Activated T-helper 2 cell treated with anti-CD3 and anti-CD28 coated beads, Interferon-gamma antibody, Interleukin-2, Interleukin-4, amounts not matched to agents 10 μg/mL and 5 μg/mL and 100 μg/mL, durations not matched to agents 14 hours and 24 hours and 36 hours (primary cell): Measurements from ENCODE around the gene UQCRC1. TPM values are rescaled to one million over a fixed set of nuclear protein-coding genes. Genes with fewer than 3 reads are reported as not detected.

Experiments
- DNase-seq: peaks from one replicate; pipeline ENCODE4 v3.0.0; 2021; ENCODE audit warnings: low spot score
- H3K27ac Mint-ChIP-seq: one replicate; pipeline ENCODE4 v1.8.0; 2021; ENCODE audit warnings: mixed read lengths
- H3K27me3 Mint-ChIP-seq: one replicate; pipeline ENCODE4 v1.8.0; 2021; ENCODE audit warnings: low read depth, mixed read lengths
- H3K36me3 Mint-ChIP-seq: one replicate; pipeline ENCODE4 v1.8.0; 2021; ENCODE audit warnings: low read depth, mixed read lengths
- H3K4me1 Mint-ChIP-seq: one replicate; pipeline ENCODE4 v1.8.0; 2021; ENCODE audit warnings: low read depth, mixed read lengths
- H3K4me3 Mint-ChIP-seq: one replicate; pipeline ENCODE4 v1.8.0; 2021; ENCODE audit warnings: low read depth, mild to moderate bottlenecking, moderate library complexity, mixed read lengths
- H3K9me3 Mint-ChIP-seq: one replicate; pipeline ENCODE4 v1.8.0; 2021; ENCODE audit warnings: mixed read lengths
- intact Hi-C: fragments of 100-400 bp; cut with micrococcal nuclease; formaldehyde crosslinking; loops from one replicate; pipeline ENCODE4 v1.15.1; 2023
- total RNA-seq: library from RNA; stranded (reverse); gene quantifications from 2 replicates; pipeline ENCODE4 v1.2.3, GENCODE V29; 2022

UQCRC1 gene
- 248 and 273 TPM in 2 replicates for total RNA-seq

DNA sequence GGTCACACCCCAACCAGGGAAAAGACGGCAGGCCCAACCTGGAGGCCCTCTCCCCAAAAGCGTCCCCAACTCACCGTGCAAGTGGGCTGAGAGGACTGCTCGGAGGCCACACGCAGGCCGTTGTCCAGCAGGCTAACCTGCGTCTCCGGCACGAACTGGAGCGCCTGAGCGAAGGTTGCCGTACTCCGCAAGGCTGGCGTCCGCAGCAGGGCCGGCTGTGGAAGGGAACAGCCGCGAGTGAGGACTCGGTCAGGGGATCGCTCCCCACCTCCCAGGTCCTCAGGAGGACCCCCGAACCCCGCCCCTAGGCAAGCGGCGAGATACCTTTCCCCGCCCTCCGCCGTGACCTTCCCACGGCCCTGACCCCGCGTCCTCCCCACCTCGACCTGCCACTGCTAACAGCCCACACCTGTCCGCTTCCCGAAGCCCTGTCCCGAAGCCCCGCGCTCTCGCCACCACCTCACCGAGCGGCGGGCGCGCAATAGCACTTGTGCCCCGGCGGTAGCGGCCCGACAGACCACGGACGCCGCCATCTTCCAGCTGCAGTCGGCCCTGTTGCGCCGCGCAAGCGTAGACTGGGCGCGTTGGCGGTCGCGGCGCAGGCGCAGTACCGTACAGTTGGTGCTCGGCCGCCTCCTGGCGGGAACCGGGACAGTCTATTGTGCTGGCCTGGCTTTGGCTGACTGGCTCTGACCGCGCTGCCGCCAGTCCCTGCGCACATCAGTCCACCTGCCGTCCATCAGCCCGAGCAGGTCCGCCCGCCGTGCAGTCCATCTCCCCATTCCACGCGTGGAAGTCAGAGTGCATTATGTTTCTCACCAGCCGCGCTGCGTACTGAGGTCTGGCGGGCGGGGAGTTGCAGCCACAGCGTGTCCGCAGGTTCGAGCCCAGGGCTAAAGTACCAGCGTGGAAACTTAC is at the start of gene UQCRC1:
UQCRC1 (minus strand) TSS at position 559 of the 918 bp plus-strand sequence; CDS start at position 533, 26 bp downstream.
- Mint-ChIP-seq H3K4me1 (peaks cover 21% of the 10 kb centered on the region), H3K27ac (peak within 1 kb of the TSS; percentile 98), H3K4me3 (peak within 1 kb of the TSS; percentile 99), H3K27me3 (no peaks in the 10 kb centered on the region), H3K36me3 (peaks cover 54% of the 10 kb centered on the region), H3K9me3 (no peaks in the 10 kb centered on the region)
- peak; percentile 93 for DNase-seq
- intact Hi-C loops: loop anchor here (1.0 to 2.0 kb wide), 2 partner anchors 26 to 53 kb away; partner anchors contain the start of genes PFKFB4 and SLC26A6

- intact Hi-C loops: loop anchor here (1.0 to 5.0 kb wide), 4 partner anchors 7 to 470 kb away; partner anchors contain the start of genes CDC25A and SLC26A6
- Mint-ChIP-seq H3K9me3 (no peaks in the 10 kb centered on the region), H3K27ac (peak overlapping the region; percentile 64), H3K4me1 (peaks cover 6% of the 10 kb centered on the region), H3K36me3 (peaks cover 13% of the 10 kb centered on the region), H3K27me3 (peaks cover 4% of the 10 kb centered on the region), H3K4me3 (peak overlapping the region; percentile 75)
- DNase-seq: peak; percentile 30
Measured at GRCh38 chr3:48656841-48657281, 47.4 kb upstream of the UQCRC1 start.

GRCh38 chr3:48656061-48656840 is 46.8 kb upstream of the UQCRC1 start:
- Mint-ChIP-seq H3K27ac (peak overlapping the region; percentile 89), H3K4me3 (peak overlapping the region; percentile 80), H3K27me3 (peaks cover 1% of the 10 kb centered on the region), H3K4me1 (peaks cover 5% of the 10 kb centered on the region), H3K9me3 (no peaks in the 10 kb centered on the region), H3K36me3 (peaks cover 13% of the 10 kb centered on the region)
- DNase-seq: peak; percentile 82
- intact Hi-C loops: loop anchor here (1.0 to 5.0 kb wide), 4 partner anchors 8 to 469 kb away; partner anchors contain the start of genes CDC25A and SLC26A6

DNA sequence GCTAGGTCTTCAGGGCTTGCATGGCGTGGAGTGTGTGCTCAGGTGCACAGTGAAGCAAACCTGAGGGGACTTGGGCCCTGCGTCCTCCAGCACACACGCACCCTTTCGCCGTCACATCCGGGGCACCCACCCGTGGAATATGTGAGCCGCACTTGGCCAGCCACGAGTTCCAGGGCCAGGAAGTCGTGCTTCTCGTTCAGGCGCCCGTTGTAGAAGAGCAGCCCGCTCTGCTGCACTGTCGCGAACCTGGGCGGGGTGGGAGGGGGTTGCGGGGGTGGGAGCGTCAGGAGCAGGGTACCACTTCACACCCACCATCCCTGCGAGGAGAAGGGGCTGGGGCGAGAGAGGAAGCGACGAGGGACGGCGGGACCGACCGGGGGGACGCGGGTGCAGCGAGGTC is 46.2 kb upstream of the UQCRC1 start:
- Mint-ChIP-seq H3K27ac (peak overlapping the region; percentile 89), H3K9me3 (no peaks in the 10 kb centered on the region), H3K27me3 (peaks cover 1% of the 10 kb centered on the region)

GRCh38 chr3:48655063-48655462 is 45.6 kb upstream of the UQCRC1 start:
- H3K27ac Mint-ChIP-seq: peak overlapping the region; percentile 81
- peak overlapping the region; percentile 80 for H3K4me3 Mint-ChIP-seq
- peaks cover 1% of the 10 kb centered on the region for H3K27me3 Mint-ChIP-seq
- no peak for DNase-seq
- peaks cover 5% of the 10 kb centered on the region for H3K4me1 Mint-ChIP-seq
- H3K36me3 Mint-ChIP-seq: peaks cover 13% of the 10 kb centered on the region
- intact Hi-C loops: loop anchor here (5.0 kb wide), 1 partner anchor 468 kb away; the partner anchor contains the start of gene CDC25A
- H3K9me3 Mint-ChIP-seq: no peaks in the 10 kb centered on the region

More for the DNA sequence above, 46.2 kb upstream of the UQCRC1 start:
- H3K4me3 Mint-ChIP-seq: peak overlapping the region; percentile 80
- DNase-seq: peak; percentile 52
- peaks cover 5% of the 10 kb centered on the region for H3K4me1 Mint-ChIP-seq
- intact Hi-C loops: loop anchor here (1.0 to 5.0 kb wide), 4 partner anchors 9 to 468 kb away; partner anchors contain the start of genes CDC25A and SLC26A6
- peaks cover 13% of the 10 kb centered on the region for H3K36me3 Mint-ChIP-seq

DNA sequence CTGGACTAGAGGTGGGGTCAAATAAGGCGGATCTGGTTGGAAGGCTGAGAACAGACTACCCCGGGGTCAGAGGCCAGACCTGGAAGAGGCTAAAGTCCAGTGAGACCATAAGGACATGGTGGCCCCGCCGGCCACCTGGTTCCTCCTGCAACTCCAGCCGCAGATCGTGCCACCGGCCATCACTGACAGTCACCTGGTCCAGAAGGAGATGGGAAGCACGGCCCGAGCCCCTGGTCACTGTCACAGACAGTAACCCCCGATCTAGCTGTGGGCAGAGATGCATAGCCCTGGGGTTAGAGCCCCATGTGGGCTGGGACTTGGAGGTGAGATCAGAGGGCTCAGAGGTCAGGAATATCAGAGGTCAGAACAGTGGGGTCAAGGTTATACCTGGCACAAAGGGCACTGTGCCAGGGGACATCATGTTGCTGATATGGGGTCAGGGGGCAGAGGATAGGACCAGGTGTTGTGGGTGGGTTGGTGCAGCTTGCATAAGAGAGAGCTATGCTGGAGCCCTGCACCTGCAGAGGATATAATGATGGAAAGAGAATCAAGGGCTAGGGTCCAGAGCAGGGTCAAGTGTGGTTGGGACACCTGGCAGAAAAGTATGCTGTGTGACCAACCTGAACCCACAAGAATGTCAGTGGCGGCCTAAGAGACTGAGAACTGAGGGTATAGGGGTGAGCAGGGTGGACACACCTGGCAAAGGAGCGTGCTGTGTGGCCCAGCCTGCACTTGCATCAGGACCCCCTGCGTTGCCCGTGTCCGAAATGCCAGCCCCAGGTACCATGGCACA is 43.7 kb upstream of the UQCRC1 start:
- peak overlapping the region; percentile 3 for H3K4me3 Mint-ChIP-seq

DNA sequence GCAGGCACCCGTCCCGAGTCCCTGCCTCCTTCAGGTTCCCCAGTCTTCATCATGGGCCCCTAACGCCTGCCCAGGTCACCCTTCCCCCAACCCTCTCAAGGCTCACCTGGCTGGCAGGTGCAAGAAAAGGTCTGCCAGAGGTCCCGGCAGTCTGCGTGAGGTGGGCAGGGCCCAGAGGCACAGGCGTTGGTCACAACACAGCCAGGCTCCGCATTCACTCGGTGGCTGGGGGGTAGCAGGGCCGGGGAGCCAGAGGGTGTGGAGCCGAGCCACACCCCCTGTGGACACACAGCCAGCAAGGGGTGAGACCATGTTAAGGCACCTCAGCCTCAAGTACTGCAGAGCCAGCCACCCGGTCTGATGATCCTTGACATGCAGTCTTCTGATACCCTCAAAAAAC is 42.3 kb upstream of the UQCRC1 start:
- H3K27ac Mint-ChIP-seq: no peak overlapping the region
- H3K4me1 Mint-ChIP-seq: peaks cover 5% of the 10 kb centered on the region
- H3K9me3 Mint-ChIP-seq: no peaks in the 10 kb centered on the region
- no peak overlapping the region for H3K4me3 Mint-ChIP-seq
- H3K36me3 Mint-ChIP-seq: peaks cover 13% of the 10 kb centered on the region
- intact Hi-C loops: no loop called here
- no peak for DNase-seq
- H3K27me3 Mint-ChIP-seq: no peaks in the 10 kb centered on the region

More for the DNA sequence above, 43.7 kb upstream of the UQCRC1 start:
- Mint-ChIP-seq H3K9me3 (no peaks in the 10 kb centered on the region), H3K36me3 (peaks cover 13% of the 10 kb centered on the region), H3K27ac (peak overlapping the region; percentile 1), H3K27me3 (no peaks in the 10 kb centered on the region), H3K4me1 (peaks cover 5% of the 10 kb centered on the region)
- DNase-seq: no peak
- intact Hi-C loops: no loop called here

DNA sequence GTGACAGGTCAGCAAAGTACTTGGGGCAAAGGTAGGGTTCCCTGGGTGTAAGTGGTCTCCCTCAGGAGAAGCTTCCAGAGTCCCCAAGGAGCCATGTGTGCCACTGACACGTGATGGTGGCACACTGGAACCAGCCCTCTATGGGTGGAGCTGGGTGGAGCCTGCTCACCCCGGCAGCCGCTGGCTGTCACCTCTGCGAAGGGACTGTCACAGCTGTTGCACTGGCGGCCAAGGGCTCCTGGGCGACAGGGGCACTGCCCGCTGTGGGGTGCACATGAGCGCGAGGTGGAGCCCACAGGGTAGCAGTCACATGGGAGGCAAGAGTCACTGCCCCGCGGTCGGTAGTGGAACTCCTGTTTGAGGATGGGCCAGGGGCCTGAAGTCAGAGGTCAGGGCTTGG is 41.3 kb upstream of the UQCRC1 start:
- no peaks in the 10 kb centered on the region for H3K9me3 Mint-ChIP-seq
- peaks cover 4% of the 10 kb centered on the region for H3K4me1 Mint-ChIP-seq
- no peak overlapping the region for H3K4me3 Mint-ChIP-seq
- no peak for DNase-seq
- H3K36me3 Mint-ChIP-seq: peaks cover 13% of the 10 kb centered on the region
- no peak overlapping the region for H3K27ac Mint-ChIP-seq
- no peaks in the 10 kb centered on the region for H3K27me3 Mint-ChIP-seq
- intact Hi-C loops: no loop called here

DNA sequence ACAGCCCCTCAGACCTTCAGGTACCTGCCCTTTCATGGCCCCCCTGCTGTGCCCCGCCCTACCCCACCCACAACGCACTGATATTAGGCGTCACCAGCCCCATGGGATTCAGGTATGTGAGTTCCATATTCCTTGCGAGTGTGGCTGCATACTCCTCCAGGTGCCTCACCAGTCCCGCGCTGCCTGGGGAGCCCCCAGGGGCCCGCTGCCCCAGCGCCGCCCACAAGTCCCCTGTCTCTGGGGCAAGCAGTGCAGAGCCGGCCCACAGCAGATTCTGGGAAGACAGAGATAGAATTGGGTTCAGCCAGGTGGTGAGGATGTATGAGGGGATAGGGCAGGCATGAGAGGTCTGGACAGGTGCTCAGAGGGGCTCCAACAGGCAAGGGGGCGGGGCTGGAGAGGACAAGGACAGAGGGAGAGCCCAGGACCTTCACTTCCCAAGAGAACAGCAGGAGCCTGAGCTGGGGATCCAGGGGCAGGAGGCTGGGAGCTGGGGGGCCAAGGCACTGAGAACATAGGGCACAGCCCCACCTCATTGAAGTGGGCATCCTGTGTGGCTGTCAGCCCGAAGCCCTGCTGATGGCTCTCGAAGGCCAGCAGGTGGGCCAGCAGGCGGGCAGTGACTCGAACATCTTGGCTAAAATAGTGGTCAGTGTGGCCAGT is 38.9 kb upstream of the UQCRC1 start:
- Mint-ChIP-seq H3K36me3 (peaks cover 14% of the 10 kb centered on the region), H3K9me3 (no peaks in the 10 kb centered on the region), H3K4me1 (no peaks in the 10 kb centered on the region), H3K27ac (no peak overlapping the region), H3K4me3 (no peak overlapping the region), H3K27me3 (no peaks in the 10 kb centered on the region)
- intact Hi-C loops: no loop called here
- no peak for DNase-seq

DNA sequence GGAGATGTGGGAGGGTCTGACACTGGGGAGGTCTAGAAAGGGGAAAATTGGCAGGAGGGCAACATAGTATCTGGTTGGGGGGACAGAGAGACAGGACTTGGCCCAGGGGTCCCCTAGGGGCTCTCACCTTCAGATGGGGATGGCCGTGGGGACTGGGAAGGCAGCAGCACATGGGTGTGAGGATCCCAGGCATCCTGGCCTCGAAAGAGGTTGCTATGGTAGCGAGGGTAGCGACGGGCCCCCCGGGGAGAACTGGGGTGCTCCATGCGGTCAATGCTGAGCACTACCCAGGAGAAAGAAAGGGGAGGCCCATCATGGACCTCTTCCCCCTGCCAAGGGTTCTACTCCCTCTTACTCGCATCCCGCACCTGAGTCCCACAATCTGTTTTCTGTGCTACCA is 38.3 kb upstream of the UQCRC1 start:
- Mint-ChIP-seq H3K27ac (no peak overlapping the region), H3K4me3 (no peak overlapping the region)

GRCh38 chr3:48644898-48645760 is 35.7 kb upstream of the UQCRC1 start:
- DNase-seq: no peak
- H3K27ac Mint-ChIP-seq: no peak overlapping the region
- intact Hi-C loops: no loop called here
- no peak overlapping the region for H3K4me3 Mint-ChIP-seq
- no peaks in the 10 kb centered on the region for H3K27me3 Mint-ChIP-seq
- no peaks in the 10 kb centered on the region for H3K9me3 Mint-ChIP-seq
- no peaks in the 10 kb centered on the region for H3K4me1 Mint-ChIP-seq
- peaks cover 14% of the 10 kb centered on the region for H3K36me3 Mint-ChIP-seq

More for the DNA sequence above, 38.3 kb upstream of the UQCRC1 start:
- intact Hi-C loops: no loop called here
- H3K27me3 Mint-ChIP-seq: no peaks in the 10 kb centered on the region
- no peak for DNase-seq
- H3K4me1 Mint-ChIP-seq: no peaks in the 10 kb centered on the region
- H3K9me3 Mint-ChIP-seq: no peaks in the 10 kb centered on the region
- H3K36me3 Mint-ChIP-seq: peaks cover 11% of the 10 kb centered on the region
